Osteoblast (primary cell): ENCODE measurements around the gene CORIN. TPM values are rescaled to one million over a fixed set of nuclear protein-coding genes. Genes with fewer than 3 reads are reported as not detected.

Experiments
- DNase-seq: peaks from one replicate; pipeline ENCODE4 v3.0.0; 2011; ENCODE audit warnings: low spot score, mixed read lengths; ENCODE audit not compliant: insufficient read length; ENCODE audit errors: missing footprints
- H2AFZ ChIP-seq: 2 replicates; pipeline ENCODE4 v1.6.0; 2011; ENCODE audit warnings: mild to moderate bottlenecking, low read length
- H3K27ac ChIP-seq: 2 replicates; pipeline ENCODE4 v1.5.1; 2011; ENCODE audit warnings: mild to moderate bottlenecking, low read depth, low read length, moderate library complexity
- H3K27me3 ChIP-seq: 2 replicates; pipeline ENCODE4 v1.6.0; 2012; ENCODE audit warnings: mild to moderate bottlenecking, control low read depth, inconsistent platforms, low read length, moderate library complexity; ENCODE audit not compliant: insufficient read depth
- H3K36me3 ChIP-seq: 2 replicates; pipeline ENCODE4 v1.5.1; 2011; ENCODE audit warnings: mild to moderate bottlenecking, low read length, control low read depth, moderate library complexity; ENCODE audit not compliant: insufficient read depth
- H3K4me1 ChIP-seq: 2 replicates; pipeline ENCODE4 v1.5.1; 2011; ENCODE audit warnings: mild to moderate bottlenecking, low read length, control low read depth, moderate library complexity; ENCODE audit not compliant: insufficient read depth
- H3K4me2 ChIP-seq: 2 replicates; pipeline ENCODE4 v1.6.0; 2011; ENCODE audit warnings: mild to moderate bottlenecking, low read length; ENCODE audit not compliant: insufficient read depth
- H3K4me3 ChIP-seq: fragments of 200-600 bp; sonication (generic); 3 replicates; pipeline ENCODE4 v1.5.1; 2012; ENCODE audit warnings: mild to moderate bottlenecking, low read length, inconsistent platforms; ENCODE audit not compliant: insufficient read depth
- H3K79me2 ChIP-seq: 2 replicates; pipeline ENCODE4 v1.6.0; 2012; ENCODE audit warnings: mild to moderate bottlenecking, low read length, control low read depth, inconsistent platforms; ENCODE audit not compliant: insufficient read depth
- H3K9me3 ChIP-seq: 2 replicates; pipeline ENCODE4 v1.5.1; 2011; ENCODE audit warnings: low read depth, low read length, control low read depth
- H4K20me1 ChIP-seq: 2 replicates; pipeline ENCODE4 v1.6.0; 2012; ENCODE audit warnings: mild to moderate bottlenecking, low read length, control low read depth; ENCODE audit not compliant: insufficient read depth
- total RNA-seq: library from RNA; depleted of rRNA; stranded (reverse); fragments of >200 nt; gene quantifications from 2 replicates; pipeline ENCODE4 v1.2.3, GENCODE V29; 2012
- TF ChIP-seq, protein P1 (sequence below): IDR thresholded peaks from 2 replicates; pipeline ENCODE4 v1.5.1; 2011; ENCODE audit warnings: mild to moderate bottlenecking, low read depth, low read length, moderate library complexity; ENCODE audit errors: extremely low read depth

Gene CORIN
- total RNA-seq, 1 donor = 0.36 TPM

- Histone ChIP-seq H3K4me3 (no peak overlapping the region), H3K4me2 (no peak overlapping the region), H3K9me3 (no peaks in the 10 kb centered on the region), H4K20me1 (no peaks in the 10 kb centered on the region), H3K79me2 (no peaks in the 10 kb centered on the region), H3K36me3 (peaks cover 82% of the 10 kb centered on the region), H2AFZ (no peak overlapping the region), H3K27me3 (no peaks in the 10 kb centered on the region), H3K27ac (no peak overlapping the region), H3K4me1 (no peaks in the 10 kb centered on the region)
- TF ChIP-seq, protein P1, sequence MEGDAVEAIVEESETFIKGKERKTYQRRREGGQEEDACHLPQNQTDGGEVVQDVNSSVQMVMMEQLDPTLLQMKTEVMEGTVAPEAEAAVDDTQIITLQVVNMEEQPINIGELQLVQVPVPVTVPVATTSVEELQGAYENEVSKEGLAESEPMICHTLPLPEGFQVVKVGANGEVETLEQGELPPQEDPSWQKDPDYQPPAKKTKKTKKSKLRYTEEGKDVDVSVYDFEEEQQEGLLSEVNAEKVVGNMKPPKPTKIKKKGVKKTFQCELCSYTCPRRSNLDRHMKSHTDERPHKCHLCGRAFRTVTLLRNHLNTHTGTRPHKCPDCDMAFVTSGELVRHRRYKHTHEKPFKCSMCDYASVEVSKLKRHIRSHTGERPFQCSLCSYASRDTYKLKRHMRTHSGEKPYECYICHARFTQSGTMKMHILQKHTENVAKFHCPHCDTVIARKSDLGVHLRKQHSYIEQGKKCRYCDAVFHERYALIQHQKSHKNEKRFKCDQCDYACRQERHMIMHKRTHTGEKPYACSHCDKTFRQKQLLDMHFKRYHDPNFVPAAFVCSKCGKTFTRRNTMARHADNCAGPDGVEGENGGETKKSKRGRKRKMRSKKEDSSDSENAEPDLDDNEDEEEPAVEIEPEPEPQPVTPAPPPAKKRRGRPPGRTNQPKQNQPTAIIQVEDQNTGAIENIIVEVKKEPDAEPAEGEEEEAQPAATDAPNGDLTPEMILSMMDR = no peak
- DNase-seq = no peak
Observed at GRCh38 chr4:47579235-47579634, 258.6 kb downstream of the CORIN start.

DNA sequence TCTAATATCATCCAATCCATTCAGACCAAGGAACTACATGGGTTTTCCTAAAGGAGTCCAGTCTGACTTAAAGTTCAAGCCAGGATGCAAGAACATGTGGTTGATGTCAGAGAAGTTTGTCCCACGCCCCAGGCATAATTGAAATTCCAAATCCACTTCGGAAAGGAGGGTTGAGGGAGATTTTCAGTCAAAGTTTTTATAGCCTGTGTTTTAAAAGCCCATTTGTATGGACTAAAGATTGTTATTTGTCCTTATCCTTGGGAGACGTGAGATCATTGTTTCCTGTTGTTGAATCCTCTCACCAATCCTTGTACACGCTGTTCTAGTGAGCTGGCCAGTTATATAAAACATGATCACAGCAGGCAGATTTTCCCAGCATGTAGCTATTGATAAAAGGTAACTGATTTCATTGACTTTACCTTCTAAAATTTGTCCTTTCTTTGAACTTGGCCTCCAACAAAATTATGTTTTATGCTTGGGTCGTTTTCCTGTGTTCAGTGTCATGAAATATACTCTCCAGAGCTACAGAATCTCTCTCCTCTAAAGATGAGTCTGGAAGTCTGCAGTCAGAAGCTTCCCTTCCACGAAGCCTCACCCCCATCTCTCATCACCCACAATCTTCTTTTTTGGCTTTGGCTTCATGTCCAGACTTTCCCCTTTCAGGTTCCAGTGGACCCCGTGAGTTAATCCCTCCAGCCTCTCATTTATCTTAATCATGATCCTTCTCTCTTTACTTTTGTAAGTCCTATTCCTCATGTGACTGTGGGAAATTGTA, 259.9 kb downstream of the CORIN start:
- H3K27me3 ChIP-seq = no peaks in the 10 kb centered on the region
- TF ChIP-seq, protein P1 = no peak
- peaks cover 79% of the 10 kb centered on the region for H3K36me3 ChIP-seq
- DNase-seq = no peak
- no peaks in the 10 kb centered on the region for H3K9me3 ChIP-seq
- H3K27ac ChIP-seq = no peak overlapping the region
- H3K4me2 ChIP-seq = no peak overlapping the region
- no peaks in the 10 kb centered on the region for H3K4me1 ChIP-seq
- H4K20me1 ChIP-seq = no peaks in the 10 kb centered on the region
- no peak overlapping the region for H3K4me3 ChIP-seq
- H2AFZ ChIP-seq = no peak overlapping the region
- H3K79me2 ChIP-seq = no peaks in the 10 kb centered on the region

DNA sequence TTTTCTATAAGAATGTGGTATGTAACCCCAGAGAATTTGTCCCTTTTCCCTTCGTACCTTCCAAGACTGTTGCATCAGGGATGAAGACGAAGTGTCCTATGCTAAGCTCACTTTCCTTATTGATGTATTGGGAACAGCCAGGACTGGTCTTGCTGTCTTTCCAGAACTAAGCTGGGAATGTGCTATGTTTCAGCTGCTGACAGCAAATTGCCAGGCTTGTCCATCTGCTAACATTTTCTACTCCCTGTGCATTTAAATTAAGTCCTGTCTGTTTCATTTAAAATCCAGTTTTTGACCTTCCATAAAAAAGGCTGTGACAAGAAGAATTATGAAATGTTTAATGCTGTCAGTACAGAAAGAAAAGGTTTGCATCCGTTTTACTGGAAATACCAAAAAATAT, 264.9 kb downstream of the CORIN start:
- Histone ChIP-seq H3K27ac (no peak overlapping the region), H4K20me1 (no peaks in the 10 kb centered on the region), H3K79me2 (no peaks in the 10 kb centered on the region), H3K27me3 (no peaks in the 10 kb centered on the region), H3K36me3 (peaks cover 64% of the 10 kb centered on the region), H3K9me3 (no peaks in the 10 kb centered on the region), H3K4me2 (no peak overlapping the region), H3K4me1 (no peaks in the 10 kb centered on the region), H2AFZ (no peak overlapping the region), H3K4me3 (no peak overlapping the region)
- TF ChIP-seq, protein P1 = no peak
- no peak for DNase-seq

- Histone ChIP-seq H3K4me1 (peaks cover 3% of the 10 kb centered on the region), H2AFZ (no peak overlapping the region), H4K20me1 (no peaks in the 10 kb centered on the region), H3K27ac (no peak overlapping the region), H3K79me2 (no peaks in the 10 kb centered on the region), H3K36me3 (peaks cover 57% of the 10 kb centered on the region), H3K9me3 (no peaks in the 10 kb centered on the region), H3K4me3 (no peak overlapping the region), H3K27me3 (no peaks in the 10 kb centered on the region), H3K4me2 (no peak overlapping the region)
- no peak for DNase-seq
- TF ChIP-seq, protein P1 = no peak
Observed at GRCh38 chr4:47570816-47571215, 267.1 kb downstream of the CORIN start.
